ENCODE results near the gene OR52M1.

OR52M1 gene

GRCh38 chr11:4551346-4551979, 6.5 kb downstream of the OR52M1 start:
- TF ChIP-seq EZH2 (IDR thresholded peaks at IDR 0.05) (no peak), POLR2AphosphoS5 (IDR thresholded peaks at IDR 0.05; ENCODE audit: borderline replicate concordance, low read depth, low read length) (no peak), FOXP2 (optimal IDR thresholded peaks at IDR 0.05; ENCODE audit: control extremely low read depth, extremely low read length, insufficient read depth) (no peak)
- Histone ChIP-seq H3K4me3 (no peak overlapping the region), H3K27ac (no peak overlapping the region), H3K9me3 (ENCODE audit: low read depth, low read length) (no peaks in the 10 kb centered on the region), H3K36me3 (ENCODE audit: insufficient read depth, low read length) (no peaks in the 10 kb centered on the region), H3K9ac (ENCODE audit: insufficient read length) (no peak overlapping the region)
- DNase-seq (ENCODE audit: low read depth, low spot score), result no peak

- Histone ChIP-seq H3K36me3 (ENCODE audit: insufficient read depth, low read length) (no peaks in the 10 kb centered on the region), H3K9ac (ENCODE audit: insufficient read length) (no peak overlapping the region), H3K4me3 (no peak overlapping the region), H3K9me3 (ENCODE audit: low read depth, low read length) (no peaks in the 10 kb centered on the region), H3K27ac (no peak overlapping the region)
- no peak for TF ChIP-seq POLR2AphosphoS5 (IDR thresholded peaks at IDR 0.05; ENCODE audit: borderline replicate concordance, low read depth, low read length)
- no peak for TF ChIP-seq EZH2 (IDR thresholded peaks at IDR 0.05)
- TF ChIP-seq FOXP2 (optimal IDR thresholded peaks at IDR 0.05; ENCODE audit: control extremely low read depth, extremely low read length, insufficient read depth), result no peak
- DNase-seq (ENCODE audit: low read depth, low spot score), result no peak
Measured at GRCh38 chr11:4559527-4560440, 14.8 kb downstream of the OR52M1 start.

GRCh38 chr11:4560467-4560866, 15.5 kb downstream of the OR52M1 start:
- H3K9me3 ChIP-seq (ENCODE audit: low read depth, low read length), result no peaks in the 10 kb centered on the region
- no peak overlapping the region for H3K4me3 ChIP-seq
- no peak for DNase-seq (ENCODE audit: low read depth, low spot score)
- H3K9ac ChIP-seq (ENCODE audit: insufficient read length), result no peak overlapping the region
- H3K36me3 ChIP-seq (ENCODE audit: insufficient read depth, low read length), result no peaks in the 10 kb centered on the region
- no peak overlapping the region for H3K27ac ChIP-seq
- no peak for TF ChIP-seq FOXP2 (optimal IDR thresholded peaks at IDR 0.05; ENCODE audit: control extremely low read depth, extremely low read length, insufficient read depth)
- TF ChIP-seq POLR2AphosphoS5 (IDR thresholded peaks at IDR 0.05; ENCODE audit: borderline replicate concordance, low read depth, low read length), result no peak
- TF ChIP-seq EZH2 (IDR thresholded peaks at IDR 0.05), result no peak

- no peak overlapping the region for H3K4me3 ChIP-seq
- H3K9me3 ChIP-seq (ENCODE audit: low read depth, low read length), result no peaks in the 10 kb centered on the region
- H3K36me3 ChIP-seq (ENCODE audit: insufficient read depth, low read length), result no peaks in the 10 kb centered on the region
- TF ChIP-seq POLR2AphosphoS5 (IDR thresholded peaks at IDR 0.05; ENCODE audit: borderline replicate concordance, low read depth, low read length) (no peak), EZH2 (IDR thresholded peaks at IDR 0.05) (no peak), FOXP2 (optimal IDR thresholded peaks at IDR 0.05; ENCODE audit: control extremely low read depth, extremely low read length, insufficient read depth) (no peak)
- H3K9ac ChIP-seq (ENCODE audit: insufficient read length), result no peak overlapping the region
- H3K27ac ChIP-seq, result no peak overlapping the region
- no peak for DNase-seq (ENCODE audit: low read depth, low spot score)
Measured at GRCh38 chr11:4565371-4565770, 20.4 kb downstream of the OR52M1 start.

- no peak for TF ChIP-seq FOXP2 (optimal IDR thresholded peaks at IDR 0.05; ENCODE audit: control extremely low read depth, extremely low read length, insufficient read depth)
- no peak for TF ChIP-seq EZH2 (IDR thresholded peaks at IDR 0.05)
- no peak for TF ChIP-seq POLR2AphosphoS5 (IDR thresholded peaks at IDR 0.05; ENCODE audit: borderline replicate concordance, low read depth, low read length)
- no peak for DNase-seq (ENCODE audit: low read depth, low spot score)
- Histone ChIP-seq H3K9ac (ENCODE audit: insufficient read length) (no peak overlapping the region), H3K9me3 (ENCODE audit: low read depth, low read length) (no peaks in the 10 kb centered on the region), H3K36me3 (ENCODE audit: insufficient read depth, low read length) (no peaks in the 10 kb centered on the region), H3K4me3 (no peak overlapping the region), H3K27ac (no peak overlapping the region)
Measured at GRCh38 chr11:4569075-4569474, 24.1 kb downstream of the OR52M1 start.

- TF ChIP-seq FOXP2 (optimal IDR thresholded peaks at IDR 0.05; ENCODE audit: control extremely low read depth, extremely low read length, insufficient read depth), result no peak
- no peak for TF ChIP-seq POLR2AphosphoS5 (IDR thresholded peaks at IDR 0.05; ENCODE audit: borderline replicate concordance, low read depth, low read length)
- TF ChIP-seq EZH2 (IDR thresholded peaks at IDR 0.05), result no peak
- no peak overlapping the region for H3K27ac ChIP-seq
- no peak overlapping the region for H3K4me3 ChIP-seq
- no peak overlapping the region for H3K9ac ChIP-seq (ENCODE audit: insufficient read length)
- no peak for DNase-seq (ENCODE audit: low read depth, low spot score)
- no peaks in the 10 kb centered on the region for H3K36me3 ChIP-seq (ENCODE audit: insufficient read depth, low read length)
- no peaks in the 10 kb centered on the region for H3K9me3 ChIP-seq (ENCODE audit: low read depth, low read length)
Measured at GRCh38 chr11:4576880-4577279, 31.9 kb downstream of the OR52M1 start.

- no peaks in the 10 kb centered on the region for H3K36me3 ChIP-seq (ENCODE audit: insufficient read depth, low read length)
- H3K9me3 ChIP-seq (ENCODE audit: low read depth, low read length), result no peaks in the 10 kb centered on the region
- DNase-seq (ENCODE audit: low read depth, low spot score), result no peak
- H3K27ac ChIP-seq, result no peak overlapping the region
- H3K4me3 ChIP-seq, result no peak overlapping the region
- no peak overlapping the region for H3K9ac ChIP-seq (ENCODE audit: insufficient read length)
- TF ChIP-seq POLR2AphosphoS5 (IDR thresholded peaks at IDR 0.05; ENCODE audit: borderline replicate concordance, low read depth, low read length) (no peak), EZH2 (IDR thresholded peaks at IDR 0.05) (no peak), FOXP2 (optimal IDR thresholded peaks at IDR 0.05; ENCODE audit: control extremely low read depth, extremely low read length, insufficient read depth) (no peak)
Measured at GRCh38 chr11:4577761-4578160, 32.8 kb downstream of the OR52M1 start.

- no peaks in the 10 kb centered on the region for H3K36me3 ChIP-seq (ENCODE audit: insufficient read depth, low read length)
Measured at GRCh38 chr11:4578624-4579023, 33.6 kb downstream of the OR52M1 start.

More at GRCh38 chr11:4578624-4579023, 33.6 kb downstream of the OR52M1 start:
- DNase-seq (ENCODE audit: low read depth, low spot score), result no peak
- H3K9ac ChIP-seq (ENCODE audit: insufficient read length), result no peak overlapping the region
- TF ChIP-seq FOXP2 (optimal IDR thresholded peaks at IDR 0.05; ENCODE audit: control extremely low read depth, extremely low read length, insufficient read depth), result no peak
- TF ChIP-seq POLR2AphosphoS5 (IDR thresholded peaks at IDR 0.05; ENCODE audit: borderline replicate concordance, low read depth, low read length), result no peak
- no peak for TF ChIP-seq EZH2 (IDR thresholded peaks at IDR 0.05)
- no peak overlapping the region for H3K27ac ChIP-seq
- H3K9me3 ChIP-seq (ENCODE audit: low read depth, low read length), result no peaks in the 10 kb centered on the region
- no peak overlapping the region for H3K4me3 ChIP-seq
